Endodermal cell (in vitro differentiated cells): ENCODE measurements around the gene LRRC2. TPM values are rescaled to one million over a fixed set of nuclear protein-coding genes. Genes with fewer than 3 reads are reported as not detected.

Experiments used
- DNase-seq: peaks from one replicate; pipeline ENCODE4 v3.0.0-alpha.2; 2017
- H3K27ac ChIP-seq: 2 replicates; pipeline ENCODE4 v1.5.1; 2013; ENCODE audit warnings: mild to moderate bottlenecking, low read depth, low read length, moderate library complexity
- H3K27me3 ChIP-seq: 2 replicates; pipeline ENCODE4 v1.6.1; 2013; ENCODE audit warnings: mild to moderate bottlenecking, low read length, moderate library complexity; ENCODE audit not compliant: insufficient read depth, control insufficient read depth, poor library complexity, severe bottlenecking
- H3K36me3 ChIP-seq: 2 replicates; pipeline ENCODE4 v1.7.0; 2013; ENCODE audit warnings: mild to moderate bottlenecking, low read length, moderate library complexity; ENCODE audit not compliant: control insufficient read depth, insufficient read depth
- H3K4me1 ChIP-seq: one replicate; pipeline ENCODE4 v1.7.0; 2013; ENCODE audit warnings: low read length; ENCODE audit not compliant: control insufficient read depth, insufficient read depth
- H3K4me3 ChIP-seq: 2 replicates; pipeline ENCODE4 v1.5.1; 2013; ENCODE audit warnings: mild to moderate bottlenecking, low read length, moderate library complexity
- H3K9ac ChIP-seq: 2 replicates; pipeline ENCODE4 v1.6.1; 2013; ENCODE audit warnings: mild to moderate bottlenecking, low read length, moderate library complexity; ENCODE audit not compliant: poor library complexity, severe bottlenecking; ENCODE audit errors: extremely low read depth
- H3K9me3 ChIP-seq: 2 replicates; pipeline ENCODE4 v1.6.1; 2013; ENCODE audit warnings: mild to moderate bottlenecking, low read length, moderate library complexity; ENCODE audit not compliant: control insufficient read depth
- H3K27ac Mint-ChIP-seq: 2 replicates; pipeline ENCODE4 v1.8.0; 2020; ENCODE audit warnings: mixed read lengths
- H3K27me3 Mint-ChIP-seq: 2 replicates; pipeline ENCODE4 v1.8.0; 2021; ENCODE audit warnings: mild to moderate bottlenecking, mixed read lengths; ENCODE audit not compliant: insufficient read depth
- H3K36me3 Mint-ChIP-seq: 2 replicates; pipeline ENCODE4 v1.8.0; 2020; ENCODE audit warnings: low read depth, mixed read lengths
- H3K4me1 Mint-ChIP-seq: 2 replicates; pipeline ENCODE4 v1.8.0; 2020; ENCODE audit warnings: mixed read lengths
- H3K4me3 Mint-ChIP-seq: 2 replicates; pipeline ENCODE4 v1.8.0; 2020; ENCODE audit warnings: mild to moderate bottlenecking, moderate library complexity, mixed read lengths
- H3K9me3 Mint-ChIP-seq: 2 replicates; pipeline ENCODE4 v1.8.0; 2020; ENCODE audit warnings: mild to moderate bottlenecking, mixed read lengths
- WGBS, 2 experiments: methylation state at CpG; one replicate each; pipeline versions ENCODE4 v1.1.5 to v1.1.7; 2013; ENCODE audit warnings: missing lambda C conversion rate in 2 of 2, mixed read lengths in 1 of 2; ENCODE audit not compliant: insufficient coverage in 1 of 2, insufficient read length in 1 of 2; 5-methylcytosine and 5-hydroxymethylcytosine counted together
- total RNA-seq, 2 donors: library from RNA; stranded (reverse); fragmentation: NEBNext Ultra II Directional in 1 of 2; extraction: Animal tissue kit (Norgen Biotek cat#: 25700) in 1 of 2; gene quantifications; 2 replicates in 1 of 2; 3 replicates in 1 of 2; pipeline ENCODE4 v1.2.1, GENCODE V29; 2021
- TF ChIP-seq, protein P1 (sequence below): fragments of 200-600 bp; sonication (generic); conservative IDR thresholded peaks from 2 replicates; pipeline ENCODE4 v1.5.0; 2021; ENCODE audit warnings: antibody characterized with exemption, mild to moderate bottlenecking

Gene LRRC2
- total RNA-seq, 2 donors from 2014 or later: 8.9 to 10.2 TPM

DNA sequence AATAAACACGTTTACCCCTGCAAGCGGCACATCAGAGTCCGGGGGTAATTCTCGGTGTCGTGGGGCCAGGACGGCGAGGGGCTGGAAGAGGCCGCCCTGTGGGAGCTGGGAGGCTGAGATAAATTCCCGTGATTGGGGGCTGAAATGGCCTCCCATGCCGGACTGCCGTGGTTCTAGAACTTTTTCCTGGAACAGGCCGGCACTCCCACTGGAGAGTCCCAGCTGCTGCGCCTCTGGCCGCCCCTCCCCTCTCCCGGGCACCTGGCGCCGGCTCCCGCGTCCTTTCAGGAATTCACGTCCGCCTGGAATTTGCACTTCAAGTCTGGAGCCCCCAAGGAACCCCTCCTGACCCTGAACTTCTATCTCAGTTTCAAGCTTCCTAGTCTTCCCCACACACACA is 10.8 kb upstream of the LRRC2 start:
- H3K4me1 Mint-ChIP-seq: peaks cover 50% of the 10 kb centered on the region
- peak overlapping the region; percentile 99 for H3K4me3 ChIP-seq
- H3K27ac ChIP-seq: peak overlapping the region; percentile 51
- peaks cover 39% of the 10 kb centered on the region for H3K36me3 Mint-ChIP-seq
- peak overlapping the region; percentile 99 for H3K9ac ChIP-seq
- no peaks in the 10 kb centered on the region for H3K27me3 ChIP-seq
- H3K36me3 ChIP-seq: peaks cover 31% of the 10 kb centered on the region
- H3K4me1 ChIP-seq: peaks cover 6% of the 10 kb centered on the region
- TF ChIP-seq, protein P1, sequence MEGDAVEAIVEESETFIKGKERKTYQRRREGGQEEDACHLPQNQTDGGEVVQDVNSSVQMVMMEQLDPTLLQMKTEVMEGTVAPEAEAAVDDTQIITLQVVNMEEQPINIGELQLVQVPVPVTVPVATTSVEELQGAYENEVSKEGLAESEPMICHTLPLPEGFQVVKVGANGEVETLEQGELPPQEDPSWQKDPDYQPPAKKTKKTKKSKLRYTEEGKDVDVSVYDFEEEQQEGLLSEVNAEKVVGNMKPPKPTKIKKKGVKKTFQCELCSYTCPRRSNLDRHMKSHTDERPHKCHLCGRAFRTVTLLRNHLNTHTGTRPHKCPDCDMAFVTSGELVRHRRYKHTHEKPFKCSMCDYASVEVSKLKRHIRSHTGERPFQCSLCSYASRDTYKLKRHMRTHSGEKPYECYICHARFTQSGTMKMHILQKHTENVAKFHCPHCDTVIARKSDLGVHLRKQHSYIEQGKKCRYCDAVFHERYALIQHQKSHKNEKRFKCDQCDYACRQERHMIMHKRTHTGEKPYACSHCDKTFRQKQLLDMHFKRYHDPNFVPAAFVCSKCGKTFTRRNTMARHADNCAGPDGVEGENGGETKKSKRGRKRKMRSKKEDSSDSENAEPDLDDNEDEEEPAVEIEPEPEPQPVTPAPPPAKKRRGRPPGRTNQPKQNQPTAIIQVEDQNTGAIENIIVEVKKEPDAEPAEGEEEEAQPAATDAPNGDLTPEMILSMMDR: peak; percentile 11
- peak overlapping the region; percentile 100 for H3K27ac Mint-ChIP-seq
- no peaks in the 10 kb centered on the region for H3K9me3 ChIP-seq
- WGBS, 2 experiments: 2 to 15% methylated on average over 10 to 21 of the region's 21 CpGs
- peak overlapping the region; percentile 97 for H3K4me3 Mint-ChIP-seq
- peak; percentile 94 for DNase-seq
- no peaks in the 10 kb centered on the region for H3K9me3 Mint-ChIP-seq
- no peaks in the 10 kb centered on the region for H3K27me3 Mint-ChIP-seq

DNA sequence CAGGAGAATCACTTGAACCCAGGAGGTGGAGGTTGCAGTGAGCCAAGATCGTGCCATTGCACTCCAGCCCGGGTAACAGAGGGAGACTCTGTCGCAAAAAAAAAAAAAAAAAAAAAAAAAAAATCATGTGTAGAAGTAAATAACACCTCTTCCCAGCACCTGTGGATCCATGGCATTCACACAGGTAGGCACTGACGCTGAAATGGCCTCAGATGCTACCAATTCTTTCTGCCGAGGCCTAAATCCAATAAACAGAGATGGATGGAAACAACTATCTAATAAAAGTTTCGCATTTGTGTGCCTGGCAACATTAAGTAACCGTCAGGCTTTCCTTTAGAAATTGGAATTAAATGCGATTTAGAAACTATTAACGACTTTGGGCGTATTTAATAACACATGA is 10.3 kb upstream of the LRRC2 start:
- peak overlapping the region; percentile 97 for H3K4me3 Mint-ChIP-seq
- no peaks in the 10 kb centered on the region for H3K27me3 Mint-ChIP-seq
- peaks cover 46% of the 10 kb centered on the region for H3K4me1 Mint-ChIP-seq
- H3K9me3 ChIP-seq: no peaks in the 10 kb centered on the region
- H3K27ac ChIP-seq: peak overlapping the region; percentile 51
- H3K36me3 Mint-ChIP-seq: peaks cover 34% of the 10 kb centered on the region
- TF ChIP-seq, protein P1: no peak
- DNase-seq: no peak
- peaks cover 26% of the 10 kb centered on the region for H3K36me3 ChIP-seq
- WGBS, 2 experiments: 13 to 61% methylated on average over 6 to 8 of the region's 10 CpGs
- peaks cover 2% of the 10 kb centered on the region for H3K9me3 Mint-ChIP-seq
- H3K9ac ChIP-seq: peak overlapping the region; percentile 99
- H3K27ac Mint-ChIP-seq: peak overlapping the region; percentile 100
- H3K4me3 ChIP-seq: peak overlapping the region; percentile 99
- H3K27me3 ChIP-seq: no peaks in the 10 kb centered on the region
- H3K4me1 ChIP-seq: peaks cover 6% of the 10 kb centered on the region

DNA sequence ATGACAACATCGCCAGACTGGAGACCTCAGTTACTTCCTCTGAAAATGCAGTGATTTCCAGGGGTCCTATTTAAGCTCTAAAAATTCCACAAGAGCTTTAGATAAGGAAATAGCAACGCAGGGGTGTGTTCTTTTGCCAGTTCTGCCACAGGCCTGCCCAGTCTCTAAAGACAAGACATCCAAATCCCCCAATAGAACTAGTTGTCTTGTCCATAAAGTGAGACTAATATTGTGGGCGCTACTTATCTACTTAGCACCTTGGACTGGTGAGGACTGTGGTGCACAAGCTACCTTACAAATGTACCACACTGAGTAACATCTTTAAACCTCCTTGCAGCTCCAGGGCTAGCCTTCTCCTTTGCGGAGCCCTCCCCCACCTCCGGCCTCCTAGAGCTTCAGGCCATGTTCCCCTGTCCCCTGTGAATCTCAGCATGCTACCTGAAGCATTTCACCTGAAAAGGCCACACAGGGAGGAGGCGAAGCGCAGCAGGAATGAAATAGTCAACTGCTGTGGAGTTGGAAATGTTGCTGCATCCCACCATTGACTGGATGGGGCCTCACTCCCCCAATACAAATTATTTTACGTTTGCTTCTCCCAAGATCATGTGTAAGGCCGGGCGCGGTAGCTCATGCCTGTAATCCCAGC is 9.6 kb upstream of the LRRC2 start:
- H3K36me3 Mint-ChIP-seq: peaks cover 27% of the 10 kb centered on the region
- Histone ChIP-seq H3K36me3 (peaks cover 19% of the 10 kb centered on the region), H3K9ac (peak overlapping the region; percentile 99), H3K4me1 (peaks cover 6% of the 10 kb centered on the region), H3K27me3 (no peaks in the 10 kb centered on the region), H3K9me3 (peaks cover 5% of the 10 kb centered on the region), H3K4me3 (peak overlapping the region; percentile 99), H3K27ac (peak overlapping the region; percentile 48)
- peak overlapping the region; percentile 97 for H3K4me3 Mint-ChIP-seq
- peak; percentile 91 for DNase-seq
- H3K27ac Mint-ChIP-seq: peak overlapping the region; percentile 100
- no peaks in the 10 kb centered on the region for H3K27me3 Mint-ChIP-seq
- TF ChIP-seq, protein P1: no peak
- H3K4me1 Mint-ChIP-seq: peaks cover 39% of the 10 kb centered on the region
- WGBS, 2 experiments: 6 to 37% methylated on average over 7 to 11 of the region's 11 CpGs
- peaks cover 3% of the 10 kb centered on the region for H3K9me3 Mint-ChIP-seq
